H9 (cell line): ENCODE data around the gene ARRB1. TPM values are rescaled to one million over a fixed set of nuclear protein-coding genes. Genes with fewer than 3 reads are reported as not detected.

Experiments
- DNase-seq: peaks from one replicate; pipeline ENCODE4 v3.0.0-alpha.2; 2017
- H2AFZ ChIP-seq: one replicate; pipeline ENCODE4 v1.6.1; 2013; ENCODE audit warnings: mild to moderate bottlenecking, low read length, control low read depth, moderate library complexity
- H2AK5ac ChIP-seq: 2 replicates; pipeline ENCODE4 v1.6.1; 2013; ENCODE audit warnings: low read length, control low read depth, mixed read lengths; ENCODE audit not compliant: insufficient read length
- H2BK120ac ChIP-seq: one replicate; pipeline ENCODE4 v1.6.1; 2013; ENCODE audit warnings: low read depth, mild to moderate bottlenecking, low read length, control low read depth, inconsistent platforms; ENCODE audit not compliant: poor library complexity, severe bottlenecking
- H2BK12ac ChIP-seq: 2 replicates; pipeline ENCODE4 v1.6.1; 2013; ENCODE audit warnings: low read length, control low read depth, mixed read lengths, low read depth; ENCODE audit not compliant: insufficient read length
- H2BK15ac ChIP-seq: 2 replicates; pipeline ENCODE4 v1.6.1; 2013; ENCODE audit warnings: low read depth, low read length, control low read depth
- H2BK20ac ChIP-seq: one replicate; pipeline ENCODE4 v1.6.1; 2013; ENCODE audit warnings: low read depth, mild to moderate bottlenecking, low read length, control low read depth, inconsistent platforms; ENCODE audit not compliant: poor library complexity, severe bottlenecking
- H2BK5ac ChIP-seq: 2 replicates; pipeline ENCODE4 v1.6.1; 2013; ENCODE audit warnings: low read length, control low read depth, mixed read lengths; ENCODE audit not compliant: insufficient read length
- H3K14ac ChIP-seq: 2 replicates; pipeline ENCODE4 v1.6.1; 2013; ENCODE audit warnings: low read length, control low read depth; ENCODE audit not compliant: insufficient read depth
- H3K18ac ChIP-seq: 2 replicates; pipeline ENCODE4 v1.6.1; 2013; ENCODE audit warnings: low read depth, mild to moderate bottlenecking, mixed read lengths, low read length, control low read depth; ENCODE audit not compliant: insufficient read length
- H3K23ac ChIP-seq: 2 replicates; pipeline ENCODE4 v1.6.1; 2013; ENCODE audit warnings: low read length, control low read depth, mixed read lengths, low read depth; ENCODE audit not compliant: insufficient read length
- H3K23me2 ChIP-seq: 2 replicates; pipeline ENCODE4 v1.6.1; 2013; ENCODE audit warnings: low read depth, mild to moderate bottlenecking, mixed read lengths, low read length, control low read depth; ENCODE audit not compliant: insufficient read length, poor library complexity, severe bottlenecking
- H3K27ac ChIP-seq: 2 replicates; pipeline ENCODE4 v1.5.1; 2013; ENCODE audit warnings: low read length, control low read depth, mixed read lengths, low read depth; ENCODE audit not compliant: insufficient read length
- H3K27me3 ChIP-seq: 2 replicates; pipeline ENCODE4 v1.6.1; 2013; ENCODE audit warnings: low read length, control low read depth, inconsistent platforms; ENCODE audit not compliant: insufficient read depth
- H3K4ac ChIP-seq: 2 replicates; pipeline ENCODE4 v1.6.1; 2013; ENCODE audit warnings: low read depth, mild to moderate bottlenecking, control low read depth, inconsistent platforms, low read length, moderate library complexity
- H3K4me1 ChIP-seq: 2 replicates; pipeline ENCODE4 v1.6.1; 2013; ENCODE audit warnings: low read length, control low read depth, inconsistent platforms; ENCODE audit not compliant: insufficient read depth
- H3K4me2 ChIP-seq: 2 replicates; pipeline ENCODE4 v1.6.1; 2013; ENCODE audit warnings: low read length, control low read depth, mixed read lengths; ENCODE audit not compliant: insufficient read length, insufficient read depth
- H3K56ac ChIP-seq: 2 replicates; pipeline ENCODE4 v1.6.1; 2013; ENCODE audit warnings: low read depth, mild to moderate bottlenecking, mixed read lengths, low read length, control low read depth; ENCODE audit not compliant: insufficient read length
- H3K79me1 ChIP-seq: 2 replicates; pipeline ENCODE4 v1.6.1; 2013; ENCODE audit warnings: low read depth, mild to moderate bottlenecking, moderate library complexity, low read length, control low read depth, inconsistent platforms; ENCODE audit not compliant: insufficient read depth, poor library complexity, severe bottlenecking
- H3K79me2 ChIP-seq: 2 replicates; pipeline ENCODE4 v1.6.1; 2013; ENCODE audit warnings: low read length, control low read depth, inconsistent platforms; ENCODE audit not compliant: insufficient read depth
- H3K9ac ChIP-seq: 2 replicates; pipeline ENCODE4 v1.6.1; 2013; ENCODE audit warnings: low read length, control low read depth, mixed read lengths; ENCODE audit not compliant: insufficient read length; ENCODE audit errors: extremely low read depth
- H3K9me3 ChIP-seq: one replicate; pipeline ENCODE4 v1.6.1; 2013; ENCODE audit warnings: low read depth, low read length, inconsistent platforms; ENCODE audit not compliant: control insufficient read depth
- H3T11ph ChIP-seq: one replicate; pipeline ENCODE4 v1.6.1; 2013; ENCODE audit warnings: mild to moderate bottlenecking, low read length, control low read depth, inconsistent platforms
- H4K20me1 ChIP-seq: one replicate; pipeline ENCODE4 v1.6.1; 2013; ENCODE audit not compliant: control insufficient read depth, insufficient read length, insufficient read depth
- H4K5ac ChIP-seq: 2 replicates; pipeline ENCODE4 v1.6.1; 2013; ENCODE audit warnings: low read depth, mild to moderate bottlenecking, mixed read lengths, low read length, control low read depth; ENCODE audit not compliant: insufficient read length
- H4K8ac ChIP-seq: replicated peaks from 2 replicates; pipeline ENCODE4 v1.6.1; 2013; ENCODE audit warnings: low read length, control low read depth, mixed read lengths, low read depth; ENCODE audit not compliant: insufficient read length
- H4K91ac ChIP-seq: 2 replicates; pipeline ENCODE4 v1.6.1; 2013; ENCODE audit warnings: low read depth, mild to moderate bottlenecking, moderate library complexity, mixed read lengths, low read length, control low read depth; ENCODE audit not compliant: insufficient read length
- H3K27ac Mint-ChIP-seq, 3 experiments: 2 replicates in 2 of 3; 3 replicates in 1 of 3; pipeline ENCODE4 v1.8.0; 2020 to 2021; ENCODE audit warnings: mixed read lengths in 3 of 3, mild to moderate bottlenecking in 1 of 3, moderate library complexity in 1 of 3
- H3K27me3 Mint-ChIP-seq: 2 replicates; pipeline ENCODE4 v1.8.0; 2021; ENCODE audit warnings: low read depth, mild to moderate bottlenecking, moderate library complexity, mixed read lengths
- H3K36me3 Mint-ChIP-seq, 3 experiments: 2 replicates in 2 of 3; 3 replicates in 1 of 3; pipeline ENCODE4 v1.8.0; 2020 to 2021; ENCODE audit warnings: low read depth in 3 of 3, mixed read lengths in 3 of 3; ENCODE audit not compliant: insufficient read depth in 1 of 3
- H3K4me1 Mint-ChIP-seq, 2 experiments: 2 replicates each; pipeline ENCODE4 v1.8.0; 2020; ENCODE audit warnings: mixed read lengths in 2 of 2
- H3K4me3 Mint-ChIP-seq, 2 experiments: 2 replicates in 1 of 2; 3 replicates in 1 of 2; pipeline ENCODE4 v1.8.0; 2020 to 2021; ENCODE audit warnings: mild to moderate bottlenecking in 2 of 2, mixed read lengths in 2 of 2, moderate library complexity in 1 of 2
- H3K9me3 Mint-ChIP-seq, 2 experiments: 2 replicates in 1 of 2; 3 replicates in 1 of 2; pipeline ENCODE4 v1.8.0; 2020; ENCODE audit warnings: mild to moderate bottlenecking in 2 of 2, mixed read lengths in 2 of 2, moderate library complexity in 1 of 2
- WGBS: extraction: QIAGEN DNeasy Blood & Tissue Kit; methylation state at CpG from one replicate; pipeline ENCODE4 v1.1.7; 2013; ENCODE audit warnings: missing lambda C conversion rate, low lambda C conversion rate, mixed read lengths; ENCODE audit not compliant: insufficient read length; ENCODE audit errors: extremely low coverage; 5-methylcytosine and 5-hydroxymethylcytosine counted together
- total RNA-seq: library from RNA; stranded (reverse); gene quantifications from 2 replicates; pipeline ENCODE4 v1.2.1, GENCODE V29; 2021
- TF ChIP-seq, protein P1 (sequence below): fragments of 200-600 bp; sonication (generic); conservative IDR thresholded peaks from 3 replicates; pipeline ENCODE4 v1.8.0; 2021; ENCODE audit warnings: antibody characterized with exemption, mild to moderate bottlenecking

The ARRB1 gene
- total RNA-seq, 1 experiment from 2014 or later: 20.6 TPM

DNA sequence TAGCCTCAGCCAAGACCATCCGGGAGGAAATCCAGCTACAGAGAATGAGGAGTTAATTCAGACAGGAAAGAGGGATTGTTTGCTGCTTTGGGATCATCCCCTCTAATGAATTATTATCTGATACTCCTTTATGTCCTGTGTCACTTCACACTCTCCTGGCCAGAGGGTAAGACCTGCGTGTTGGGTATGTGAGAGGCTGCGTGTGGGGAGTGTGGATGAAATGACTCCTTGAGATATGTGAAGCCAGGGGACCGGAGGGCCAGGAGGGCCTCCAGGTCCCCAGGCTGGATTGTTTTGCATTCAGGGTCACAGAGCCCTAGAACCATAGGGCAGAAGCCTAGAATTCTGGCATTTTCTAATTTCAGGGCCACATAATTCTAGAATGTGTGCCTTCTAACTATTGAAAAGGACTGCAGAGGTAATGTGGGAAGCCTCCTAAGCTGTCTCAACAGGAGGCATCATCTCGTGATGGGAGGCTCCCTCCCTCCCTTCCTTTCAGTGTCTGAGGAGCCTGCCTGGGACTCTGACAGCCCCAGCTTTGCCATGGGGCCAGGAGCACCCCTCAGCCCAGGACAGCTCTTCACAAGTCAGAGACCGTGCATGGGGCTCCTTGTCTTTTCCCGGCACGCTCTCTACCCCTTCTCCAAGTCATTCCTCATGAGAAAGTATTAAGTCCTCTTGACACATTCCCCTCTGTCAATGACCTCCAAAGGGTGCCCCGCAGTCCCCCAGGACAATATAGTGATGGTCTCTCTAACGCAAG is 107.2 kb downstream of the ARRB1 start:
- H3K79me1 ChIP-seq: no peaks in the 10 kb centered on the region
- Mint-ChIP-seq H3K36me3 (no peaks in the 10 kb centered on the region; a peak in 1 of 7 replicates), H3K4me1 (peaks cover 14 to 22% of the 10 kb centered on the region in 2 experiments), H3K9me3 (no peaks in the 10 kb centered on the region), H3K27me3 (peaks cover 55% of the 10 kb centered on the region), H3K4me3 (no peak overlapping the region), H3K27ac (no peak overlapping the region)
- no peak overlapping the region for H3T11ph ChIP-seq
- H3K4me1 ChIP-seq: peaks cover 3% of the 10 kb centered on the region
- H4K20me1 ChIP-seq: no peaks in the 10 kb centered on the region
- no peak overlapping the region for H3K27ac ChIP-seq
- no peak overlapping the region for H3K18ac ChIP-seq
- peaks cover 20% of the 10 kb centered on the region; the same call in 1 of the 2 replicates for H3K27me3 ChIP-seq
- peak; percentile 8 for DNase-seq
- H2BK20ac ChIP-seq: no peak overlapping the region
- no peak overlapping the region for H3K9ac ChIP-seq
- no peak overlapping the region for H3K14ac ChIP-seq
- TF ChIP-seq, protein P1, sequence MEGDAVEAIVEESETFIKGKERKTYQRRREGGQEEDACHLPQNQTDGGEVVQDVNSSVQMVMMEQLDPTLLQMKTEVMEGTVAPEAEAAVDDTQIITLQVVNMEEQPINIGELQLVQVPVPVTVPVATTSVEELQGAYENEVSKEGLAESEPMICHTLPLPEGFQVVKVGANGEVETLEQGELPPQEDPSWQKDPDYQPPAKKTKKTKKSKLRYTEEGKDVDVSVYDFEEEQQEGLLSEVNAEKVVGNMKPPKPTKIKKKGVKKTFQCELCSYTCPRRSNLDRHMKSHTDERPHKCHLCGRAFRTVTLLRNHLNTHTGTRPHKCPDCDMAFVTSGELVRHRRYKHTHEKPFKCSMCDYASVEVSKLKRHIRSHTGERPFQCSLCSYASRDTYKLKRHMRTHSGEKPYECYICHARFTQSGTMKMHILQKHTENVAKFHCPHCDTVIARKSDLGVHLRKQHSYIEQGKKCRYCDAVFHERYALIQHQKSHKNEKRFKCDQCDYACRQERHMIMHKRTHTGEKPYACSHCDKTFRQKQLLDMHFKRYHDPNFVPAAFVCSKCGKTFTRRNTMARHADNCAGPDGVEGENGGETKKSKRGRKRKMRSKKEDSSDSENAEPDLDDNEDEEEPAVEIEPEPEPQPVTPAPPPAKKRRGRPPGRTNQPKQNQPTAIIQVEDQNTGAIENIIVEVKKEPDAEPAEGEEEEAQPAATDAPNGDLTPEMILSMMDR: no peak
- H3K56ac ChIP-seq: no peak overlapping the region
- H2AK5ac ChIP-seq: no peak overlapping the region
- H4K5ac ChIP-seq: no peak overlapping the region
- no peak overlapping the region for H2BK12ac ChIP-seq
- H3K23me2 ChIP-seq: peaks cover 10% of the 10 kb centered on the region
- H3K23ac ChIP-seq: no peak overlapping the region
- no peak overlapping the region for H2BK15ac ChIP-seq
- no peak overlapping the region for H2AFZ ChIP-seq
- WGBS: no CpG with 5 or more reads among the region's 10 CpGs
- H2BK5ac ChIP-seq: no peak overlapping the region
- H4K8ac ChIP-seq: no peak overlapping the region
- H3K9me3 ChIP-seq: no peaks in the 10 kb centered on the region
- no peak overlapping the region for H2BK120ac ChIP-seq
- H3K79me2 ChIP-seq: no peaks in the 10 kb centered on the region
- H3K4ac ChIP-seq: no peak overlapping the region
- no peak overlapping the region for H3K4me2 ChIP-seq
- H4K91ac ChIP-seq: no peak overlapping the region
